Breast epithelium (tissue), 4 donors: Measurements from ENCODE around the gene SULT1C2. TPM values are rescaled to one million over a fixed set of nuclear protein-coding genes. Genes with fewer than 3 reads are reported as not detected.

Experiments used
- DNase-seq, 2 donors: peaks; one replicate each; pipeline ENCODE4 v3.0.0-alpha.2; 2019; ENCODE audit warnings: low spot score in 2 of 2
- H3K27ac ChIP-seq, 2 donors: fragments of 200-600 bp; sonication (generic) in 1 of 2; one replicate each; pipeline ENCODE4 v1.5.1; 2016 to 2019; ENCODE audit warnings: mild to moderate bottlenecking in 1 of 2
- H3K27me3 ChIP-seq, 2 donors: fragments of 200-600 bp; sonication (generic) in 1 of 2; one replicate each; pipeline versions ENCODE4 v1.5.1 to v1.6.0; 2017 to 2019; ENCODE audit warnings: control low read depth in 1 of 2, mild to moderate bottlenecking in 1 of 2
- H3K36me3 ChIP-seq: fragments of 200-600 bp; one replicate; pipeline ENCODE4 v1.5.1; 2019
- H3K4me1 ChIP-seq, 2 donors: fragments of 200-600 bp; sonication (generic); one replicate each; pipeline ENCODE4 v1.5.1; 2016 to 2019; ENCODE audit warnings: control low read depth in 1 of 2
- H3K4me3 ChIP-seq, 3 donors: fragments of 200-600 bp; sonication (generic); 1 replicate in 2 of 3; 2 replicates in 1 of 3; pipeline ENCODE4 v1.5.1; 2016 to 2019; ENCODE audit warnings: mild to moderate bottlenecking in 3 of 3, moderate library complexity in 2 of 3
- H3K9me3 ChIP-seq, 2 donors: fragments of 200-600 bp; sonication (generic) in 1 of 2; one replicate each; pipeline ENCODE4 v1.5.1; 2016 to 2019; ENCODE audit warnings: control low read depth in 1 of 2
- POLR2A ChIP-seq: fragments of 450-650 bp; IDR thresholded peaks from one replicate; pipeline ENCODE4 v1.6.1; 2016; ENCODE audit warnings: antibody characterized with exemption, mild to moderate bottlenecking, moderate library complexity
- POLR2AphosphoS5 ChIP-seq, 3 donors: sonication (generic); formaldehyde crosslinking; IDR thresholded peaks; one replicate each; pipeline ENCODE4 v1.6.1; 2017; ENCODE audit warnings: antibody characterized with exemption in 3 of 3
- intact Hi-C: fragments of 100-400 bp; cut with DNase I; formaldehyde crosslinking; loops from one replicate; pipeline ENCODE4 v1.15.1; 2023; ENCODE audit warnings: low total_unique reads
- total RNA-seq, 3 donors: library from RNA; depleted of rRNA; stranded (reverse); fragments of >200 nt; gene quantifications; one replicate each; pipeline ENCODE4 v1.1.0, GENCODE V29; 2016
- TF ChIP-seq, protein P1 (sequence below), 3 donors: fragments of 450-650 bp; IDR thresholded peaks; one replicate each; pipeline ENCODE4 v1.5.1; 2016 to 2017; ENCODE audit warnings: antibody characterized with exemption in 3 of 3, mild to moderate bottlenecking in 3 of 3, moderate library complexity in 3 of 3

The SULT1C2 gene
- total RNA-seq, 3 donors from 2014 or later: 1.2 to 1.9 TPM; not detected in 1

DNA sequence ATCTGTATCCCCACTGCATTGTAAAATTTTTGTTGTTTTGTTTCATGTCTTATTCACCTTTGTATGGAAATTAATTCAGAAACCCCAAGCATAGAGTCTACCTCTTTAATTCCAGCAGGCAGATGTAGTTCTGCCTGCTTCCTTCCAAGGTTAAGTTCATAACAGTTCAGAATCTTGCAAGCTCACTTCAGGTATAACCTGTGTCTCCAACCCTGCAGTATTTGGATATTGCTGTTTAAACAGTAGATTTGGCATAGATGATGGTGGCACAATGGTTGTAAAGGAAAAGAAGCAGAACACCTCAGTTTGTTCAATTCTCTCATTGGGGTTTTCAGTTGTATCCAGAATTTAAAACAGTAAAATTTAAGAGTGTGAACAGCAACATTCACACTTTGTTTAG, 21.2 kb downstream of the SULT1C2 start:
- Histone ChIP-seq H3K4me3 (no peak overlapping the region), H3K9me3 (no peaks in the 10 kb centered on the region), H3K4me1 (no peaks in the 10 kb centered on the region), H3K27me3 (no peaks in the 10 kb centered on the region), H3K36me3 (peaks cover 4% of the 10 kb centered on the region), H3K27ac (no peak overlapping the region)
- no peak for TF ChIP-seq POLR2AphosphoS5 (IDR thresholded peaks at IDR 0.05)
- TF ChIP-seq POLR2A: no peak
- TF ChIP-seq, protein P1, sequence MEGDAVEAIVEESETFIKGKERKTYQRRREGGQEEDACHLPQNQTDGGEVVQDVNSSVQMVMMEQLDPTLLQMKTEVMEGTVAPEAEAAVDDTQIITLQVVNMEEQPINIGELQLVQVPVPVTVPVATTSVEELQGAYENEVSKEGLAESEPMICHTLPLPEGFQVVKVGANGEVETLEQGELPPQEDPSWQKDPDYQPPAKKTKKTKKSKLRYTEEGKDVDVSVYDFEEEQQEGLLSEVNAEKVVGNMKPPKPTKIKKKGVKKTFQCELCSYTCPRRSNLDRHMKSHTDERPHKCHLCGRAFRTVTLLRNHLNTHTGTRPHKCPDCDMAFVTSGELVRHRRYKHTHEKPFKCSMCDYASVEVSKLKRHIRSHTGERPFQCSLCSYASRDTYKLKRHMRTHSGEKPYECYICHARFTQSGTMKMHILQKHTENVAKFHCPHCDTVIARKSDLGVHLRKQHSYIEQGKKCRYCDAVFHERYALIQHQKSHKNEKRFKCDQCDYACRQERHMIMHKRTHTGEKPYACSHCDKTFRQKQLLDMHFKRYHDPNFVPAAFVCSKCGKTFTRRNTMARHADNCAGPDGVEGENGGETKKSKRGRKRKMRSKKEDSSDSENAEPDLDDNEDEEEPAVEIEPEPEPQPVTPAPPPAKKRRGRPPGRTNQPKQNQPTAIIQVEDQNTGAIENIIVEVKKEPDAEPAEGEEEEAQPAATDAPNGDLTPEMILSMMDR (IDR thresholded peaks at IDR 0.05): no peak
- intact Hi-C loops: no loop called here
- DNase-seq: no peak

GRCh38 chr2:108314586-108315296, 26.0 kb downstream of the SULT1C2 start:
- no peak overlapping the region for H3K4me3 ChIP-seq
- H3K27ac ChIP-seq: no peak overlapping the region
- intact Hi-C loops: no loop called here
- no peaks in the 10 kb centered on the region for H3K27me3 ChIP-seq
- H3K4me1 ChIP-seq: no peaks in the 10 kb centered on the region
- no peak for TF ChIP-seq POLR2AphosphoS5 (IDR thresholded peaks at IDR 0.05)
- TF ChIP-seq POLR2A: no peak
- TF ChIP-seq, protein P1 (IDR thresholded peaks at IDR 0.05): no peak
- no peaks in the 10 kb centered on the region for H3K9me3 ChIP-seq
- DNase-seq: no peak
- H3K36me3 ChIP-seq: peaks cover under 1% of the 10 kb centered on the region

GRCh38 chr2:108315444-108315934, 26.8 kb downstream of the SULT1C2 start:
- Histone ChIP-seq H3K4me3 (no peak overlapping the region), H3K9me3 (no peaks in the 10 kb centered on the region), H3K4me1 (no peaks in the 10 kb centered on the region), H3K27ac (no peak overlapping the region), H3K36me3 (no peaks in the 10 kb centered on the region), H3K27me3 (no peaks in the 10 kb centered on the region)
- no peak for DNase-seq
- TF ChIP-seq, protein P1 (IDR thresholded peaks at IDR 0.05): no peak
- TF ChIP-seq POLR2A: no peak
- intact Hi-C loops: no loop called here

- H3K9me3 ChIP-seq: no peaks in the 10 kb centered on the region
- H3K27me3 ChIP-seq: no peaks in the 10 kb centered on the region
- no peak for TF ChIP-seq POLR2A
- TF ChIP-seq, protein P1 (IDR thresholded peaks at IDR 0.05): no peak
- no peak for TF ChIP-seq POLR2AphosphoS5 (IDR thresholded peaks at IDR 0.05)
- no peak for DNase-seq
- intact Hi-C loops: no loop called here
- no peaks in the 10 kb centered on the region for H3K4me1 ChIP-seq
- no peak overlapping the region for H3K27ac ChIP-seq
- H3K4me3 ChIP-seq: no peak overlapping the region
- no peaks in the 10 kb centered on the region for H3K36me3 ChIP-seq
Observed at GRCh38 chr2:108316033-108316432, 27.3 kb downstream of the SULT1C2 start.

DNA sequence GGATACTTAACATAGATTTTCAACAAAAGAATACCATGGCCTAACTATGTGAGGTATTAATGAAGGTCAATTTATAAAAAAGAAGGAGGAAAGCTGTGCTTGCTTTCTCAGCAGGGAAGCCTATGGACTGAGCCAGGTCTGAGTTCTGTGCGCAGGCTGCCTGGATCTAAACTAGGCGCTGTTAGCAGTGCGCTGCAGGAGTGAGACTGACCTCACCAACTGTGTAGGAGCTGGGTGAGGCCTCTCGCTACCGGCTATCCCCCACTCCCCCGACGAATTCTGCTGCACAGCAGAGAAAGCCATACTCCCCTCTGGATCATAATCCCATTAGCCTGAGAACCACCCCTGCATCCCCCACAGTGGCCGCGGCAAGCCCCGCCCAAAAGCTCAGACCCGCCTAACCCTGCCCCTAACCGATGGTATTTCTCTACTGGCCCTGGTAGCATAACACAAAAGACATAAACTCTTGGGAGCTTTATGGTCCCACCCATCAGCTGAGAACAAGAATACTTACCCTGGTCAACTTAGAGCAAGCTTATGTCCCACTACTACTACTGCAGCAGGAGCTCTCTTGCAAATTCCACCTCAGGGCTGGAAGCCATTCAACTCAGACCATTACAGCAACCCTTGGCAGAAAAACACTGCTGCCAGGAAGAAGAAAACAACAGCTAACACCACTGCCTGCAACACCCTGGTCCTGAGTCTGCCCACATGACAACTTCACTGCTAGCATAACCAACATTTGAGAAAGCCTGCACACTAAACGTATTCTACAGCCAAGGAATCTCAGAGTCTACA, 28.0 kb downstream of the SULT1C2 start:
- no peak for DNase-seq

More for the DNA sequence above, 28.0 kb downstream of the SULT1C2 start:
- intact Hi-C loops: no loop called here
- Histone ChIP-seq H3K27ac (no peak overlapping the region), H3K4me3 (no peak overlapping the region), H3K36me3 (no peaks in the 10 kb centered on the region), H3K4me1 (no peaks in the 10 kb centered on the region), H3K27me3 (no peaks in the 10 kb centered on the region), H3K9me3 (no peaks in the 10 kb centered on the region)
- TF ChIP-seq, protein P1 (IDR thresholded peaks at IDR 0.05): no peak
- TF ChIP-seq POLR2A (no peak), POLR2AphosphoS5 (IDR thresholded peaks at IDR 0.05) (no peak)
